ENCODE measurements around the gene TDRD1. TPM values are rescaled to one million over a fixed set of nuclear protein-coding genes. Genes with fewer than 3 reads are reported as not detected.
A peak's percentile ranks its signal among the peaks of the same experiment; 100 is the strongest.

The TDRD1 gene
- total RNA-seq, 4 donors from 2014 or later, result 0.17 to 0.42 (median 0.40) TPM; not detected in 1

- no peaks in the 10 kb centered on the region for H3K9me3 ChIP-seq
- H3K36me3 ChIP-seq, result no peaks in the 10 kb centered on the region
- TF ChIP-seq POLR2A (IDR thresholded peaks at IDR 0.05) (no peak), EP300 (IDR thresholded peaks at IDR 0.05) (no peak), CTCF (IDR thresholded peaks at IDR 0.05) (no peak), POLR2AphosphoS5 (IDR thresholded peaks at IDR 0.05) (no peak)
- peaks cover 20% of the 10 kb centered on the region for H3K4me1 ChIP-seq
- H3K27me3 ChIP-seq, result no peaks in the 10 kb centered on the region
- peak overlapping the region; percentile 95 for H3K27ac ChIP-seq
- H3K4me3 ChIP-seq, result peak overlapping the region; percentile 78
- DNase-seq (ENCODE audit: low spot score in 2 of 2), result no peak
- WGBS, result 22% methylated on average over 1 of the region's 1 CpG
These were observed 6.9 kb upstream of the TDRD1 start for GRCh38 chr10:114172216-114172615.

- Histone ChIP-seq H3K36me3 (no peaks in the 10 kb centered on the region), H3K9me3 (no peaks in the 10 kb centered on the region), H3K4me1 (peaks cover 20% of the 10 kb centered on the region), H3K27me3 (no peaks in the 10 kb centered on the region), H3K27ac (peak overlapping the region; percentile 95), H3K4me3 (peak overlapping the region; percentile 78)
- 13% methylated on average over 9 of the region's 9 CpGs for WGBS
- TF ChIP-seq EP300 (IDR thresholded peaks at IDR 0.05) (no peak), POLR2AphosphoS5 (IDR thresholded peaks at IDR 0.05) (no peak), POLR2A (IDR thresholded peaks at IDR 0.05) (no peak), CTCF (IDR thresholded peaks at IDR 0.05) (no peak)
- DNase-seq (ENCODE audit: low spot score in 2 of 2), result no peak
These were observed 6.2 kb upstream of the TDRD1 start for GRCh38 chr10:114172776-114173602.

GRCh38 chr10:114173603-114173920 is 5.6 kb upstream of the TDRD1 start:
- Histone ChIP-seq H3K4me1 (peaks cover 20% of the 10 kb centered on the region), H3K9me3 (no peaks in the 10 kb centered on the region), H3K36me3 (no peaks in the 10 kb centered on the region), H3K27me3 (no peaks in the 10 kb centered on the region), H3K27ac (peak overlapping the region; percentile 95), H3K4me3 (peak overlapping the region; percentile 78)
- 0% methylated on average over 22 of the region's 23 CpGs for WGBS
- no peak for DNase-seq (ENCODE audit: low spot score in 2 of 2)
- TF ChIP-seq EP300 (IDR thresholded peaks at IDR 0.05), result no peak
- TF ChIP-seq CTCF (IDR thresholded peaks at IDR 0.05), result no peak
- TF ChIP-seq POLR2A (IDR thresholded peaks at IDR 0.05), result no peak
- TF ChIP-seq POLR2AphosphoS5 (IDR thresholded peaks at IDR 0.05), result no peak

GRCh38 chr10:114173921-114174694 is 5.0 kb upstream of the TDRD1 start, which contains the start of gene CCDC186:
Gene CCDC186 (minus strand): TSS chr10:114174203. CDS start chr10:114163268, 10,935 bp downstream.
- peaks cover 20% of the 10 kb centered on the region for H3K4me1 ChIP-seq
- DNase-seq (ENCODE audit: low spot score in 2 of 2), result peak; percentile 97 to 99
- H3K36me3 ChIP-seq, result no peaks in the 10 kb centered on the region
- no peaks in the 10 kb centered on the region for H3K27me3 ChIP-seq
- peak within 1 kb of the TSS; percentile 95 for H3K27ac ChIP-seq
- peak; percentile 11 to 32 (median 13) for TF ChIP-seq POLR2AphosphoS5 (IDR thresholded peaks at IDR 0.05)
- no peak for TF ChIP-seq EP300 (IDR thresholded peaks at IDR 0.05)
- TF ChIP-seq POLR2A (IDR thresholded peaks at IDR 0.05), result peak; percentile 21 to 70
- no peak for TF ChIP-seq CTCF (IDR thresholded peaks at IDR 0.05)
- peak within 1 kb of the TSS; percentile 78 for H3K4me3 ChIP-seq
- WGBS, result under 1% methylated on average over 27 of the region's 49 CpGs
- no peaks in the 10 kb centered on the region for H3K9me3 ChIP-seq

GRCh38 chr10:114174695-114175188 is 4.4 kb upstream of the TDRD1 start:
- H3K9me3 ChIP-seq, result no peaks in the 10 kb centered on the region
- H3K36me3 ChIP-seq, result no peaks in the 10 kb centered on the region
- DNase-seq (ENCODE audit: low spot score in 2 of 2), result peak; percentile 82 to 87
- peaks cover 20% of the 10 kb centered on the region for H3K4me1 ChIP-seq
- under 1% methylated on average over 19 of the region's 19 CpGs for WGBS
- H3K27me3 ChIP-seq, result no peaks in the 10 kb centered on the region
- TF ChIP-seq EP300 (IDR thresholded peaks at IDR 0.05) (no peak), POLR2A (IDR thresholded peaks at IDR 0.05) (no peak), POLR2AphosphoS5 (IDR thresholded peaks at IDR 0.05) (peak in 1 of 3 donors; percentile 18)
- peak overlapping the region; percentile 95 for H3K27ac ChIP-seq
- H3K4me3 ChIP-seq, result peak overlapping the region; percentile 78

Measured in suprapubic skin (tissue), 4 donors.